Measurements from ENCODE around the gene TPST1.

- TF ChIP-seq CTCF (IDR thresholded peaks at IDR 0.05; ENCODE audit: insufficient read depth, low read depth, low read length) (no peak), EZH2 (IDR thresholded peaks at IDR 0.05; ENCODE audit: insufficient read depth, low read length) (no peak)
These were observed 172.6 kb downstream of the TPST1 start for GRCh38 chr7:66377714-66378113.

Data from astrocyte (in vitro differentiated cells and primary cell).